GM21367 (cell line): ENCODE measurements around the gene CFAP161.

Source experiments
- ATAC-seq: cut with Tn5 transposase; IDR thresholded peaks from one replicate; pipeline ENCODE4 v1.9.1; 2021; ENCODE audit not compliant: unreplicated experiment

The CFAP161 gene

DNA sequence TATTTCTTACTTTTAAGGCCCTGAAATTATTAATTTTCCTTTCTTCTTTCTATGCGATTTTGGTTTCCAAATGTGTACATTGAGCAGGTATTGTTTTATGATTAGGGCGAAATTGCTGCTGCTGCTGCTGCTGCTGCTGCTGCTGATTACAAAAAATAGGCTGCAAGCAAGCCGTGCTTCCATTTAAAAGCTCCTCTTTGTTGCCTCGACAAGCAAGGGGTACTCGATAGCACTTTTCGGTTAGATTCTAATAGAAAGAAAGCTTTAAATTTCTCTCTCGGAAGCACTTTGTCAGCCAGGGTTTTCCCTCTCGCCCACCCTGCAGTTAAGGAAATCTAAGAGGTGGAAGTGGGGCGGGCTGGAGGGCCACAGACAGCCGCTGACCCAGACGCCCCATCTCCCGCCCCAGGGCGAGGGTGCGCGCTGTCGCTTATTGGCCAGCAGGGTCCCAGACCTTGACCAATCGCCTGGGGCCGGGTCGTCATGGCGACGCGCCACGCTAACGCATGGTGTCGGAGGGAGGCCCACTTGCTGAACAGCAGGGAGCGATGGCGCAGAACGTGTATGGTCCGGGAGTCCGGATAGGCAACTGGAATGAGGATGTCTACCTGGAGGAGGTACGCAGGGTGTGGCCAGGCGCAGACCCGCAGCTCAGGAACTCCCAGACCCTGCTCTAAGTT is at the start of gene CFAP161:
Gene CFAP161 (plus strand): TSS at position 489 of the 680 bp plus-strand sequence. CDS start 60 bp downstream, at position 549.
- no peak for ATAC-seq

DNA sequence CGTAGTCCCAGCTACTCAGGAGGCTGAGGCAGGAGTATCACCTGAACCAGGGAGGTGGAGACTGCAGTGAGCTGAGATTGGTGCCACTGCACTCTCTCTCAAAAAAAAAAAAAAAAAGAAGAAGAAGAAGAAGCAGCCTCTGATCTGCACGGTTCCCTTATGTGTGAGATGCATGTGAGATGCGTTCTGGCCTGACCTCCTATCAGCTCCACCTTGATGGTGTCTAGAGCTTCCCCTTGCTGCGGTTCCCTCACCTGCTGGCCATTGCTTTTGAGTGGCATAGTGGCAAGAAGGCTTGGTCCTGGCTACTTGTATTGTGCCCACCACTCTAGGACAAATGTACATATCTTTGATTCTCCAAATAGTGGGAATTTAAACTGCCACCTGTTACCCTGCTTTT is 49.4 kb upstream of the CFAP161 start:
- no peak for ATAC-seq

DNA sequence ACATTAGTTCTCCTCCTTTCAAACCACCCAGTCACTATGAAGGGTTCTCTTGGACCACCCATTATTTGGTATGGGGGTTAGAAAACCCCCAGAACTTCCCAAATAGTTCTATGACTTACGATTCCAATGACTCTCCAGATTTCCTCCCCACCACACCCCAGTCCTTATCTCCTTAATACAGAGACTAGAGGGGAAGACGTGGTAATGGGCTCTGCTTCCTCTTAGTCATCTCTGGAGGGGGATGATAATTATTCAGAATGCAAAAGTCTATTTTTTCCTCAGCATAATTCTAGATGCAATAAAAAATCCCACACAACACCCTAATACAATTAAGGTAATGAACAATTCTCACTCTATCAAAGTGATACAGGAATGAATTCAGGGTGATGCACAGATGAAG is 48.9 kb upstream of the CFAP161 start:
- ATAC-seq, result no peak

DNA sequence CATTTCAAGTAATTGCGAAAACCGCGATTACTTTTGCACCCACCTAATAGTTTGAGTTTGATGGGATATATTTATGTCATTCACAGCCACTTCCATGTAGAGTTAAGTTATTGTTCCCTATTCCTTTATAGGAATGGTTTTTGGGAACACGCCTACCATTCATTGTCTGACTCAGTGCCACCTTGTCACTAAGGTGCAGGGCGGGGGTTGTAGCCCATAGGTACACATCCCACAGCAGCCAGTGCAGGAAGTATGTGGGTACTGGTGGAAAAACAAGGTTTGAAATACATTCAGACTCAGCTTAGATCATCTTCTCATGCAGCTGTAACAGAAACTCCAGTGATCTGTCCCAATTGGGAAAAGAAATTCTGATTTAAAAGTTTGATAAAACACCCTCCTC is 48.2 kb upstream of the CFAP161 start:
- no peak for ATAC-seq

DNA sequence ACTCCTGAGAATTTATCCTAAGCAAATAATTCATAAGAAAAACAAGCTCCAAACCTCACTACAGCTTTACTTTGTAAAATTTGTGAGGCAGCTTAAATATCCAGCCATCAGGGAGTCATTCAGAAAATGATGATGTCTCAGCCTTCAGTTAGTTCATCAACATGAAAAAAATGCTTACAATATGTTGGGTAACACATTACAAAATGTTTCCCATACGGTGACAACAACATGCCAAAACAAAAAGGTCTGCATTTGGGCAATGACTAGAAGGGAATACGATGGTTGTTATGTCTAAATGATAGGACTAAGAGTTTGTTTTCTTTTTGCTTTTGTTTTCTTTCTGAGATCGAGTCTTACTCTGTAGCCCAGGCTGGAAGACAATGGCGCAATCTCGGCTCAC is 47.0 kb upstream of the CFAP161 start:
- no peak for ATAC-seq

- no peak for ATAC-seq
Measured at GRCh38 chr15:81087694-81088093, 46.4 kb upstream of the CFAP161 start.

GRCh38 chr15:81088470-81089013 is 45.5 kb upstream of the CFAP161 start:
- no peak for ATAC-seq

- ATAC-seq, result no peak
Measured at GRCh38 chr15:81091889-81092558, 42.0 kb upstream of the CFAP161 start.

DNA sequence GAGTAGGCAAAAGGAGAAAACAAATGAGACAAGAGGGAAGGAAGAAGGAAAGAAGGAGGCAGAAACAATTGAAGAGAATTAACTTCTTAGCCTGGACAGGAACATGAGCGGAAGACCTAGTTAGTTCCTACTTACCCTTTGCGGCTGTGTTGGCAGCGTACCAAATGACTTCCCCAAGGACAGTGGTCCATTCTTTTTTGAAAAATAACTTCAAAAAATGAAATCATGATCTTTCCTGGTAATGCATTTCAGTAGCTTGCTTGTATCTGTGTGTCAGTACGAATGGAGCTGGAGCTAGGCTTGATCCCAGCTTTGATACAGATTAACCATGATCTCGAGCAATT is 41.5 kb upstream of the CFAP161 start:
- ATAC-seq, result no peak

GRCh38 chr15:81093961-81094360 is 40.1 kb upstream of the CFAP161 start:
- no peak for ATAC-seq

GRCh38 chr15:81095690-81096365 is 38.2 kb upstream of the CFAP161 start:
- ATAC-seq, result no peak

GRCh38 chr15:81096398-81096797 is 37.7 kb upstream of the CFAP161 start:
- ATAC-seq, result no peak

DNA sequence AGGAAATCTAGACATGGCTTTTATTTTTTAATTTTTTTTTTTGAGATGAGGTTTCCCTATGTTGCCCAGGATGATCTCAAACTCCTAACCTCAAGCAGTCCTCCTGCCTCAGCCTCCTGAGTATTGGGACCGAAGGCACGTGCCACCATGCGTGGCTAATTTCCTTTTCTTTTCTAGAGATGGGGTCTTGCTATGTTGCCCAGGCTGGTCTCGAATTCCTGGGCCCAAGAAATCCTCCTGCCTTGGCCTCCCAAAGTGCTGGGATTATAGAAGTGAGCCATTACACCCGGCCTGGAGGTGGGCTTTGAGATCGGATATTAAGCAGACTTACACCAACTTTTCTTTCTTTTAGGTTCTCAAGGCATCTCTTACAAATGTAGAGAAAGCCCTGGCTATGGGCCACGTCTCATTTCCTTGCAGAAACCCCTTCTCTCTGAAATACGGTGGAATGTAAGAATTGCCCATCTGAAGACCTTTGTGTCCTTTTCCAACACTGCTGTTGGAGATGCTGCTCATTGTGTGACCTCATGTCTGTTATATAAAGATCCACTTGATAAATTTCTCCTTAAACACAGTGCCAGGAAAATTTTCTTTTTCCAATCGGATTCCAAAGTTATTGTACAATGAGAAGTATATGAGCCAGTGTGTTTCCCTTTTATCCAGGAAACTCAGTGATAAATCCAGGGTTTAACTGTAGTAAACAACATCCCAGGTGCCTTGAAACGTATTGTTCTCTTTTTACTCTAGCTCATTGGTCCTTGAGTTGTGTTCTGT is 36.8 kb upstream of the CFAP161 start:
- no peak for ATAC-seq

DNA sequence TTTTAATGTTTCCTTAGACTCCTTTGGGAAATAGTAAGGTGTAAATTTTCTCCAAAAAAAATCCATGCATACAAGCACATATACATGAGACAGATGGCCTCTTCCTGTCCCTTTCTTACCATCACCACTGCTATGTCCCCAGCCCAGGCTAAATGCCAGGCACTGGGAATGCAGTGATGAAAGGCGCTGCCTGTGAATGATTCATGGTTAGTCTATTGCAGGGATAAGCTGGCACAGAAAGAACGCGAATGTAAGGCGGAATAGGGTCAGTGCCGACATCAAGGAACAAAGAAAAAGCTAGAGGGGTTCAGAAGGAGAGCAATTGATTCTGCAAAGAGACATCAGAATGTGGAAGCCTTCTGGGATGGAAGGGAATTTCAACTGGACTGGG is 36.2 kb upstream of the CFAP161 start:
- ATAC-seq, result no peak

GRCh38 chr15:81098349-81098748 is 35.7 kb upstream of the CFAP161 start:
- no peak for ATAC-seq

DNA sequence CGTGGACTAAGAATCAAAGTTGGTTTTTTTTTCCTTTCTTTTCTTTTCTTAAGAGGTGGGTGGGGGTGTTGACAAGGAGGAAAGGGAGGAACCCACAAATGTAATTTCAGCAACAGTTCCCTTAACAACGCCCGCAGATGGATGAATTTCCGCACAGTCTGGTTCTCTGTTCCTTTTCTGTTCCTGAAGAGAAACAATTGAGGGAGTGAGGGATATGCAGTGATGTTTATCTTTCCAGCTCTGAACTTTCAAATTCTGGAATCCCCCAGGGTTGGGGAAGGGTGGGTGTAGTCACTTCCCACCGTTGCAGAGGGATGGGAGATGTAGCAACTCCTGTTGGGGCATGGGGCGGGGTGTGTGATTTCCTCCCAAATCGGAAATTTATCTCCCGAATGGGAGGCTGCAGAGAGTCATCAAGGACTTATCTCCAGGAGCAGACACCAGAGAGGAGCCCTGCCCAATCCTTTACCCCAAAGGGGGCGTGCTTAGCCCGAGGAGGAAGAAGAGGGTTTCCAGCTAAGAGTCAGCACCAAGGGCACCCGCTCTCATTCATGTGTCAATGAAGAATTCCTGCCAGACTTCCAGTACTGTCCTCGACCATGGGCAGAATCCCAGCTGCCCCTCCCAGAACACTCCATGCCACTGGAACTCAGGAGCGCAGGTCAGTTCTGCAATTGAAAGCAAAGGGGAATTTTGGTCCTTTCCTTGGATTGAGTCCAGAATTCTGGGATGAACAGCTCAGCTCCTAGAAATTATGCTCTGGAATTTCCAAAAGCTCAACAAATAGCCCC is 35.0 kb upstream of the CFAP161 start:
- ATAC-seq, result no peak

GRCh38 chr15:81101894-81102815 is 31.9 kb upstream of the CFAP161 start:
- no peak for ATAC-seq

- ATAC-seq, result no peak
Measured at GRCh38 chr15:81103857-81104256, 30.2 kb upstream of the CFAP161 start.

GRCh38 chr15:81105545-81105944 is 28.5 kb upstream of the CFAP161 start:
- no peak for ATAC-seq
